Memory B cell (primary cell): ENCODE data around the gene PNPLA5.
"Not testable (repeated sequence)": the region's sequence is repeated elsewhere in the genome, so short reads cannot be mapped to it uniquely, and the experiment has no call there.

ENCODE experiments used
- ATAC-seq: fragments of 150-1000 bp; cut with Tn5 transposase; 2 replicates; pipeline ENCODE4 v1.10.0; 2021; ENCODE audit warnings: low read depth, mild to moderate bottlenecking, moderate library complexity
- DNase-seq, 2 donors: peaks; one replicate each; pipeline ENCODE4 v3.0.0; 2022; ENCODE audit warnings: low spot score in 2 of 2
- H3K27ac Mint-ChIP-seq: one replicate; pipeline ENCODE4 v1.8.0; 2022; ENCODE audit warnings: mild to moderate bottlenecking, moderate library complexity, mixed read lengths
- H3K27me3 Mint-ChIP-seq: one replicate; pipeline ENCODE4 v1.8.0; 2022; ENCODE audit warnings: mixed read lengths
- H3K36me3 Mint-ChIP-seq: one replicate; pipeline ENCODE4 v1.8.0; 2022; ENCODE audit warnings: mild to moderate bottlenecking, mixed read lengths
- H3K4me1 Mint-ChIP-seq: one replicate; pipeline ENCODE4 v1.8.0; 2022; ENCODE audit warnings: mixed read lengths
- H3K4me3 Mint-ChIP-seq: one replicate; pipeline ENCODE4 v1.8.0; 2022; ENCODE audit warnings: mild to moderate bottlenecking, moderate library complexity, mixed read lengths
- H3K9me3 Mint-ChIP-seq: one replicate; pipeline ENCODE4 v1.8.0; 2022; ENCODE audit warnings: mixed read lengths

PNPLA5 gene

GRCh38 chr22:43880541-43880991 is 11.2 kb downstream of the PNPLA5 start:
- peaks cover 35% of the 10 kb centered on the region for H3K27me3 Mint-ChIP-seq
- H3K4me1 Mint-ChIP-seq, result peaks cover 14% of the 10 kb centered on the region
- H3K36me3 Mint-ChIP-seq, result no peaks in the 10 kb centered on the region
- no peak for DNase-seq
- no peak overlapping the region for H3K27ac Mint-ChIP-seq
- H3K4me3 Mint-ChIP-seq, result no peak overlapping the region
- H3K9me3 Mint-ChIP-seq, result peaks cover 2% of the 10 kb centered on the region
- no peak for ATAC-seq

- Mint-ChIP-seq H3K27me3 (peaks cover 34% of the 10 kb centered on the region), H3K36me3 (no peaks in the 10 kb centered on the region), H3K9me3 (no peaks in the 10 kb centered on the region), H3K4me3 (no peak overlapping the region), H3K4me1 (peaks cover 10% of the 10 kb centered on the region), H3K27ac (no peak overlapping the region)
- ATAC-seq (no peak), DNase-seq (no peak)
Measured at GRCh38 chr22:43879901-43880540, 11.8 kb downstream of the PNPLA5 start.

- Mint-ChIP-seq H3K27ac (no peak overlapping the region), H3K4me3 (no peak overlapping the region), H3K4me1 (peaks cover 5% of the 10 kb centered on the region), H3K27me3 (peaks cover 38% of the 10 kb centered on the region), H3K36me3 (no peaks in the 10 kb centered on the region), H3K9me3 (no peaks in the 10 kb centered on the region)
- ATAC-seq (no peak), DNase-seq (no peak)
Measured at GRCh38 chr22:43878831-43879550, 12.8 kb downstream of the PNPLA5 start.

GRCh38 chr22:43878079-43878795 is 13.6 kb downstream of the PNPLA5 start:
- no peak overlapping the region for H3K27ac Mint-ChIP-seq
- H3K36me3 Mint-ChIP-seq, result no peaks in the 10 kb centered on the region
- no peaks in the 10 kb centered on the region for H3K9me3 Mint-ChIP-seq
- no peak overlapping the region for H3K4me3 Mint-ChIP-seq
- DNase-seq (no peak), ATAC-seq (no peak)
- peaks cover 40% of the 10 kb centered on the region for H3K27me3 Mint-ChIP-seq
- H3K4me1 Mint-ChIP-seq, result peaks cover 5% of the 10 kb centered on the region

GRCh38 chr22:43876866-43877509 is 14.8 kb downstream of the PNPLA5 start:
- peaks cover 35% of the 10 kb centered on the region for H3K27me3 Mint-ChIP-seq
- no peaks in the 10 kb centered on the region for H3K4me1 Mint-ChIP-seq
- H3K4me3 Mint-ChIP-seq, result no peak overlapping the region
- no peak for DNase-seq
- H3K9me3 Mint-ChIP-seq, result no peaks in the 10 kb centered on the region
- ATAC-seq, result no peak
- H3K27ac Mint-ChIP-seq, result no peak overlapping the region
- no peaks in the 10 kb centered on the region for H3K36me3 Mint-ChIP-seq

GRCh38 chr22:43869799-43870198 is 22.0 kb downstream of the PNPLA5 start:
- H3K9me3 Mint-ChIP-seq, result peaks cover 12% of the 10 kb centered on the region
- ATAC-seq (no peak), DNase-seq (no peak)
- no peaks in the 10 kb centered on the region for H3K36me3 Mint-ChIP-seq
- no peak overlapping the region for H3K4me3 Mint-ChIP-seq
- peaks cover 16% of the 10 kb centered on the region for H3K27me3 Mint-ChIP-seq
- no peaks in the 10 kb centered on the region for H3K4me1 Mint-ChIP-seq
- no peak overlapping the region for H3K27ac Mint-ChIP-seq

- not testable (repeated sequence) for H3K27ac Mint-ChIP-seq, H3K4me1 Mint-ChIP-seq, DNase-seq, ATAC-seq, H3K4me3 Mint-ChIP-seq, H3K36me3 Mint-ChIP-seq
- Mint-ChIP-seq H3K9me3 (peaks cover 12% of the 10 kb centered on the region), H3K27me3 (peaks cover 17% of the 10 kb centered on the region)
Measured at GRCh38 chr22:43869001-43869400, 22.8 kb downstream of the PNPLA5 start.

- Mint-ChIP-seq H3K27ac (no peak overlapping the region), H3K9me3 (peaks cover 12% of the 10 kb centered on the region), H3K27me3 (peaks cover 20% of the 10 kb centered on the region), H3K4me3 (no peak overlapping the region), H3K4me1 (no peaks in the 10 kb centered on the region), H3K36me3 (no peaks in the 10 kb centered on the region)
- DNase-seq (peak in 1 of 2 donors; percentile 7), ATAC-seq (no peak)
Measured at GRCh38 chr22:43867839-43868635, 23.8 kb downstream of the PNPLA5 start.

GRCh38 chr22:43862882-43863202 is 29.0 kb downstream of the PNPLA5 start:
- Mint-ChIP-seq H3K4me1 (no peaks in the 10 kb centered on the region), H3K36me3 (no peaks in the 10 kb centered on the region), H3K9me3 (no peaks in the 10 kb centered on the region), H3K4me3 (peak overlapping the region; percentile 29), H3K27me3 (peaks cover 24% of the 10 kb centered on the region), H3K27ac (no peak overlapping the region)
- DNase-seq (no peak), ATAC-seq (no peak)

GRCh38 chr22:43862074-43862881 is 29.5 kb downstream of the PNPLA5 start, which contains the start of gene SULT4A1:
Gene SULT4A1, minus strand, starts transcription at chr22:43862513. Its CDS starts 131 bp downstream, at chr22:43862382.
- no peak for DNase-seq
- Mint-ChIP-seq H3K9me3 (peaks cover 2% of the 10 kb centered on the region), H3K4me3 (peak within 1 kb of the TSS; percentile 29), H3K4me1 (no peaks in the 10 kb centered on the region), H3K36me3 (no peaks in the 10 kb centered on the region), H3K27ac (no peak within 1 kb of the TSS), H3K27me3 (peaks cover 26% of the 10 kb centered on the region)
- no peak for ATAC-seq

- H3K36me3 Mint-ChIP-seq, result peaks cover 3% of the 10 kb centered on the region
Measured at GRCh38 chr22:43861529-43861928, 30.3 kb downstream of the PNPLA5 start.

GRCh38 chr22:43860831-43861230 is 31.0 kb downstream of the PNPLA5 start:
- Mint-ChIP-seq H3K4me1 (no peaks in the 10 kb centered on the region), H3K36me3 (peaks cover 3% of the 10 kb centered on the region), H3K27me3 (peaks cover 26% of the 10 kb centered on the region), H3K27ac (no peak overlapping the region), H3K9me3 (peaks cover 9% of the 10 kb centered on the region), H3K4me3 (no peak overlapping the region)
- DNase-seq (no peak), ATAC-seq (no peak)

More at GRCh38 chr22:43861529-43861928, 30.3 kb downstream of the PNPLA5 start:
- no peak for ATAC-seq
- DNase-seq, result no peak
- H3K4me3 Mint-ChIP-seq, result no peak overlapping the region
- H3K27ac Mint-ChIP-seq, result no peak overlapping the region
- H3K27me3 Mint-ChIP-seq, result peaks cover 29% of the 10 kb centered on the region
- H3K9me3 Mint-ChIP-seq, result peaks cover 8% of the 10 kb centered on the region
- no peaks in the 10 kb centered on the region for H3K4me1 Mint-ChIP-seq

- H3K4me1 Mint-ChIP-seq, result no peaks in the 10 kb centered on the region
- DNase-seq, result no peak
- no peak for ATAC-seq
Measured at GRCh38 chr22:43860126-43860525, 31.7 kb downstream of the PNPLA5 start.

More at GRCh38 chr22:43860126-43860525, 31.7 kb downstream of the PNPLA5 start:
- peaks cover 9% of the 10 kb centered on the region for H3K9me3 Mint-ChIP-seq
- peaks cover 24% of the 10 kb centered on the region for H3K27me3 Mint-ChIP-seq
- H3K27ac Mint-ChIP-seq, result no peak overlapping the region
- H3K4me3 Mint-ChIP-seq, result no peak overlapping the region
- peaks cover 3% of the 10 kb centered on the region for H3K36me3 Mint-ChIP-seq
